Calu3 (cell line): ENCODE data around the gene AMZ1. TPM values are rescaled to one million over a fixed set of nuclear protein-coding genes. Genes with fewer than 3 reads are reported as not detected.
"Not testable (repeated sequence)": the region's sequence is repeated elsewhere in the genome, so short reads cannot be mapped to it uniquely, and the experiment has no call there.

Source experiments
- BruUV-seq: library from RNA; stranded (reverse); fragments of 400-500 nt; replicated peaks from 2 replicates; lab custom pipeline; 2021; lab: Mats Ljungman, UMichigan
- CTCF ChIA-PET: fragments of 300-600 bp; sonication (Branson Sonifier 250); formaldehyde crosslinking; loops from one replicate; lab custom pipeline; 2022; ENCODE audit warnings: antibody characterized with exemption; lab: Charles Lee
- DNase-seq: peaks from one replicate; pipeline ENCODE4 v3.0.0; 2022
- H3K27ac Mint-ChIP-seq: one replicate; pipeline ENCODE4 v1.8.0; 2022; ENCODE audit warnings: mixed read lengths; ENCODE audit not compliant: unreplicated experiment
- H3K27me3 Mint-ChIP-seq: one replicate; pipeline ENCODE4 v1.8.0; 2022; ENCODE audit warnings: mixed read lengths; ENCODE audit not compliant: unreplicated experiment
- H3K36me3 Mint-ChIP-seq: one replicate; pipeline ENCODE4 v1.8.0; 2022; ENCODE audit warnings: mild to moderate bottlenecking, moderate library complexity, mixed read lengths; ENCODE audit not compliant: insufficient read depth, unreplicated experiment
- H3K4me1 Mint-ChIP-seq: one replicate; pipeline ENCODE4 v1.8.0; 2022; ENCODE audit warnings: mild to moderate bottlenecking, low read depth, mixed read lengths; ENCODE audit not compliant: unreplicated experiment
- H3K4me3 Mint-ChIP-seq: one replicate; pipeline ENCODE4 v1.8.0; 2022; ENCODE audit warnings: mild to moderate bottlenecking, low read depth, moderate library complexity, mixed read lengths; ENCODE audit not compliant: unreplicated experiment
- H3K9me3 Mint-ChIP-seq: one replicate; pipeline ENCODE4 v1.8.0; 2022; ENCODE audit warnings: low read depth, mixed read lengths; ENCODE audit not compliant: unreplicated experiment
- CTCF ChIP-seq: fragments of 200-600 bp; IDR thresholded peaks from one replicate; pipeline ENCODE4 v1.8.0; 2022; ENCODE audit warnings: antibody characterized with exemption; ENCODE audit not compliant: unreplicated experiment
- intact Hi-C: fragments of 100-400 bp; cut with micrococcal nuclease; formaldehyde crosslinking; loops from one replicate; pipeline ENCODE4 v1.10.0; 2022; ENCODE audit not compliant: unreplicated experiment
- total RNA-seq: library from RNA; stranded (reverse); gene quantifications from 2 replicates; pipeline ENCODE4 v1.2.3, GENCODE V29; 2022

Gene AMZ1
- total RNA-seq, 1 experiment from 2014 or later, result 0.12 TPM

- Mint-ChIP-seq H3K4me1 (no peaks in the 10 kb centered on the region), H3K4me3 (no peak overlapping the region), H3K36me3 (peaks cover 66% of the 10 kb centered on the region), H3K27me3 (no peaks in the 10 kb centered on the region), H3K9me3 (no peaks in the 10 kb centered on the region), H3K27ac (no peak overlapping the region)
- TF ChIP-seq CTCF, result no peak
- intact Hi-C loops, result no loop called here
- BruUV-seq, result no TSS peak
- DNase-seq, result no peak
- CTCF ChIA-PET, result interaction anchor here (0.9 to 1.2 kb wide), 2 partner anchors 9 to 15 kb away, joined by 3 read pairs; no protein-coding TSS in a partner anchor
Observed at GRCh38 chr7:2724453-2725177, 36.6 kb downstream of the AMZ1 start.

- no peak for TF ChIP-seq CTCF
- Mint-ChIP-seq H3K27ac (no peak overlapping the region), H3K27me3 (no peaks in the 10 kb centered on the region), H3K4me1 (no peaks in the 10 kb centered on the region), H3K36me3 (peaks cover 62% of the 10 kb centered on the region), H3K9me3 (no peaks in the 10 kb centered on the region), H3K4me3 (no peak overlapping the region)
- no TSS peak for BruUV-seq
- intact Hi-C loops, result no loop called here
- CTCF ChIA-PET, result no interaction called here
- no peak for DNase-seq
Observed at GRCh38 chr7:2725178-2726105, 37.4 kb downstream of the AMZ1 start.

- CTCF ChIA-PET, result no interaction called here
Observed at GRCh38 chr7:2726316-2727018, 38.5 kb downstream of the AMZ1 start.

GRCh38 chr7:2727206-2727605 lies 39.2 kb downstream of the AMZ1 start:
- CTCF ChIA-PET, result interaction anchor here (0.5 to 0.7 kb wide), 3 partner anchors 206 to 1241 kb away, joined by 3 to 6 read pairs (median 4); no protein-coding TSS in a partner anchor
- intact Hi-C loops, DNase-seq, H3K4me3 Mint-ChIP-seq, H3K4me1 Mint-ChIP-seq, H3K9me3 Mint-ChIP-seq, H3K27me3 Mint-ChIP-seq, BruUV-seq, H3K27ac Mint-ChIP-seq: not testable (repeated sequence)
- H3K36me3 Mint-ChIP-seq, result peaks cover 52% of the 10 kb centered on the region

More at GRCh38 chr7:2726316-2727018, 38.5 kb downstream of the AMZ1 start:
- intact Hi-C loops, result no loop called here
- peaks cover 57% of the 10 kb centered on the region for H3K36me3 Mint-ChIP-seq
- H3K4me3 Mint-ChIP-seq, result no peak overlapping the region
- no peaks in the 10 kb centered on the region for H3K9me3 Mint-ChIP-seq
- no peak overlapping the region for H3K27ac Mint-ChIP-seq
- no peak for DNase-seq
- no peak for TF ChIP-seq CTCF
- no peaks in the 10 kb centered on the region for H3K27me3 Mint-ChIP-seq
- no TSS peak for BruUV-seq
- H3K4me1 Mint-ChIP-seq, result no peaks in the 10 kb centered on the region
